Lower lobe of right lung (tissue), 2 donors: ENCODE results near the gene CYP26B1. TPM values are rescaled to one million over a fixed set of nuclear protein-coding genes. Genes with fewer than 3 reads are reported as not detected.

Experiments used
- ATAC-seq, 2 donors: fragments of 200-7000 bp; cut with Tn5 transposase; one replicate each; pipeline ENCODE4 v1.9.1; 2020 to 2022; ENCODE audit warnings: mild to moderate bottlenecking in 2 of 2, moderate library complexity in 2 of 2
- DNase-seq: peaks from one replicate; pipeline ENCODE4 v3.0.0-alpha.2; 2020
- H3K27ac ChIP-seq: fragments of 200-600 bp; one replicate; pipeline ENCODE4 v1.8.0; 2022
- H3K27me3 ChIP-seq: fragments of 200-600 bp; one replicate; pipeline ENCODE4 v1.8.0; 2022; ENCODE audit warnings: low read depth
- H3K36me3 ChIP-seq: fragments of 200-600 bp; one replicate; pipeline ENCODE4 v1.8.0; 2022; ENCODE audit warnings: mild to moderate bottlenecking
- H3K4me1 ChIP-seq: fragments of 200-600 bp; one replicate; pipeline ENCODE4 v1.8.0; 2022
- H3K4me3 ChIP-seq: fragments of 200-600 bp; one replicate; pipeline ENCODE4 v1.8.0; 2022; ENCODE audit warnings: mild to moderate bottlenecking
- H3K9me3 ChIP-seq: fragments of 200-600 bp; one replicate; pipeline ENCODE4 v1.8.0; 2022
- intact Hi-C: fragments of 100-400 bp; cut with DNase I; formaldehyde crosslinking; loops from one replicate; pipeline ENCODE4 v1.11.0; 2022
- total RNA-seq: library from RNA; stranded (reverse); fragmentation: NEBNext Ultra II Directional; extraction: Animal tissue kit (Norgen Biotek cat#: 25700); gene quantifications from one replicate; pipeline ENCODE4 v1.2.1, GENCODE V29; 2021
- TF ChIP-seq, protein P1 (sequence below): fragments of 200-600 bp; IDR thresholded peaks from one replicate; pipeline ENCODE4 v1.8.0; 2022; ENCODE audit warnings: antibody characterized with exemption, mild to moderate bottlenecking
- donor health status: DM: no; HTN: yes; CAD: no; lungs with severe emphysema.

The CYP26B1 gene
- total RNA-seq, 1 donor from 2014 or later, result 2.5 TPM

DNA sequence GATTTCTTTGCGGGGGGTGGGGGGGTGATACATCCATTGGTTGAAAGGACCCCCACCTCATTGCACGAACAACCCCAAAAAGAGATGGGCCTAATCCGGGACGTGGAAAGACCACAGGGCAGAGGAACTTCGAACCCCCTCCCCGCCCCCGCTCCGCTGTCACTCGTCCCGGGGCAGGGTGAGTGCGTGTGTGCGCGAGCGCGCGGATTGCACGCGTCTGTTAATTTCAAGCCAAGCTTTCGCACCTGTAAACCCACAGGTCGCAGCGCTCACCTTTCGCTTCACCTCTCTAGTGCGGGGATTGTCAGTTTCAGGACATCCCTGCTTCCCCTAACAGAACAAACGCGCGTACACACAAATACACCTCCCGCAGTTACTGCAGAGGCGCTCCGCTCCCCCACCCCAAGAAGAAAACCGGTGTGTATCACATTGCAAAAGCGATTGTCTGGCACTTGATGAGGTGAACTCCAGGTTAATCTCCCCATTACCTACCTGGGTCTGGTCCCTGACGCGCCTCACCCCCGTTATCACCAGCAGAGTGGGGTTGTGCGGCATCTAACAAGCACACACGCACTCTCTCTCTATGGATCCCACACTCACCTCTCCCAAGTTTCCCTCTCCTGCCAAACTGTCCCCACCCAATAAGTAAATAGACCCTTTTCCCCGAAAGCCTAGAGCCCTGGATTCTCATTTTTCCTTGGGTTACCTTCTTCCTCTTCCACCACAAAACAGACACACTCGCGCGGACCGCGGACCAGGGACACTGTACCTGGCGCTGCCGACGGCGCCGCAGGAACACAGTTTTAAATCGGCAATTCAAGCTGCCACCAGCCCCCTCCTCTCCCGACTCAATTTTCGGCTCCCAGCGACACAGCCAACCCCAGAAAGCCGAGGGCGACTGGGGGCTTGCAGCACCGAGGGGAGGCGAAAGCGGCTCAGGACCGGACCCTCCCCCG lies 1.0 kb downstream of the CYP26B1 start:
- DNase-seq (peak; percentile 30), ATAC-seq (no peak)
- no peaks in the 10 kb centered on the region for H3K36me3 ChIP-seq
- TF ChIP-seq, protein P1, sequence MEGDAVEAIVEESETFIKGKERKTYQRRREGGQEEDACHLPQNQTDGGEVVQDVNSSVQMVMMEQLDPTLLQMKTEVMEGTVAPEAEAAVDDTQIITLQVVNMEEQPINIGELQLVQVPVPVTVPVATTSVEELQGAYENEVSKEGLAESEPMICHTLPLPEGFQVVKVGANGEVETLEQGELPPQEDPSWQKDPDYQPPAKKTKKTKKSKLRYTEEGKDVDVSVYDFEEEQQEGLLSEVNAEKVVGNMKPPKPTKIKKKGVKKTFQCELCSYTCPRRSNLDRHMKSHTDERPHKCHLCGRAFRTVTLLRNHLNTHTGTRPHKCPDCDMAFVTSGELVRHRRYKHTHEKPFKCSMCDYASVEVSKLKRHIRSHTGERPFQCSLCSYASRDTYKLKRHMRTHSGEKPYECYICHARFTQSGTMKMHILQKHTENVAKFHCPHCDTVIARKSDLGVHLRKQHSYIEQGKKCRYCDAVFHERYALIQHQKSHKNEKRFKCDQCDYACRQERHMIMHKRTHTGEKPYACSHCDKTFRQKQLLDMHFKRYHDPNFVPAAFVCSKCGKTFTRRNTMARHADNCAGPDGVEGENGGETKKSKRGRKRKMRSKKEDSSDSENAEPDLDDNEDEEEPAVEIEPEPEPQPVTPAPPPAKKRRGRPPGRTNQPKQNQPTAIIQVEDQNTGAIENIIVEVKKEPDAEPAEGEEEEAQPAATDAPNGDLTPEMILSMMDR, result no peak
- H3K4me1 ChIP-seq, result peaks cover 69% of the 10 kb centered on the region
- no peaks in the 10 kb centered on the region for H3K9me3 ChIP-seq
- peak overlapping the region; percentile 58 for H3K4me3 ChIP-seq
- H3K27me3 ChIP-seq, result peaks cover 83% of the 10 kb centered on the region
- intact Hi-C loops, result no loop called here
- no peak overlapping the region for H3K27ac ChIP-seq

DNA sequence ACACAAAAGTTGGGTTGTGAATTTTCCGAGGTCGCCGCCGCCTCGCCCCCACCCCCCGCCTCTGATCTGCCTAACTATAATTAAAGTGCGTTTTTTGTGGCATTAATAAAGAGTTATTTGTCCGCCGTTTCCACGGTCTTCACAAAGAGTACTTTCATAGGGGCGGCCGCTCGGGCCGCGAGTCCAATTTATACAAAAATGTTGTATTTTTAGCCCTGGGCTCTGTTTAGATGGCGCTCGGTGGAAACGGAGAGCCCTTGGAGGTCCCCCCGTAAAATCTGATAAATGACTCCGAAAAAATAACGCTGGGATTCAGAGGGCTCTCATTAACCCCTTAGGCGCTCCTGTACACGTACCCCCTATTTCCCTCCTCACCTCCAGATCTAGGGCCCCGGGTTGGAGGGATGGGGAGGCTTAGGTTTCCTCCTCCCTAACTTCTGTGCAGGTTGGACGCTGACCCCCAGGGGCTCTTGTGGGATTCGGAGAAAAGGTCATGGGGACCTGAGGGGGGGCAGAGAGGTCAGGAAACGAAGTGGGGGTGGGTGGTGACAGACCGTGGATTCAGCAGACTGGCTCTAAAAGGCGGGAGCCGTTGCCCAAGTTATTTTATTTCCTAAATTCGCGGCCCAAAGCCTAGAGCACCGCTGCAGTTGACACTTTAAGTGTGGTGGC lies 1.9 kb downstream of the CYP26B1 start:
- H3K4me1 ChIP-seq, result peaks cover 69% of the 10 kb centered on the region
- H3K9me3 ChIP-seq, result no peaks in the 10 kb centered on the region
- no peak overlapping the region for H3K27ac ChIP-seq
- ATAC-seq, result no peak
- H3K36me3 ChIP-seq, result no peaks in the 10 kb centered on the region
- no peak for DNase-seq
- peak overlapping the region; percentile 58 for H3K4me3 ChIP-seq
- peaks cover 75% of the 10 kb centered on the region for H3K27me3 ChIP-seq
- intact Hi-C loops, result no loop called here
- TF ChIP-seq, protein P1, result no peak

DNA sequence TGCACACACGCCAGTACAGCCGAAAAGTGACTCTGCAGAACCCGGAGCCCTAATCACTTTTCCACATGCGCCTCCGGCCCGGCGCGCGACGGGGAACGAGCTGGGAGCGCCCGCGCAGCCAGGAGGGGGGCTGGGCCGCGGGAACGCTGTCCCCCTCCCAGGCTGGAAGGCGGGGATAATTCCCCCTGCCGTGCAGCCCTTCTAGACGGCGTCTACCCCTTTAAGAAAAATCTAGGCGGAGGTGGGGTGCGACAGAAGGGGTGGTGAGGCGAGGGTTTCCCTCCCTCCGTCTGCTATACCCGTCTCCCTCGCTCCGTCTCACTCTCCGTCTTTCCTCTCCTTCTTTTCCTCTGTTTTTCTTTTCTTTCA lies 2.4 kb downstream of the CYP26B1 start:
- DNase-seq (no peak), ATAC-seq (no peak)
- TF ChIP-seq, protein P1, result no peak
- intact Hi-C loops, result no loop called here
- peak overlapping the region; percentile 58 for H3K4me3 ChIP-seq
- no peaks in the 10 kb centered on the region for H3K9me3 ChIP-seq
- H3K4me1 ChIP-seq, result peaks cover 69% of the 10 kb centered on the region
- no peaks in the 10 kb centered on the region for H3K36me3 ChIP-seq
- peaks cover 71% of the 10 kb centered on the region for H3K27me3 ChIP-seq
- no peak overlapping the region for H3K27ac ChIP-seq

DNA sequence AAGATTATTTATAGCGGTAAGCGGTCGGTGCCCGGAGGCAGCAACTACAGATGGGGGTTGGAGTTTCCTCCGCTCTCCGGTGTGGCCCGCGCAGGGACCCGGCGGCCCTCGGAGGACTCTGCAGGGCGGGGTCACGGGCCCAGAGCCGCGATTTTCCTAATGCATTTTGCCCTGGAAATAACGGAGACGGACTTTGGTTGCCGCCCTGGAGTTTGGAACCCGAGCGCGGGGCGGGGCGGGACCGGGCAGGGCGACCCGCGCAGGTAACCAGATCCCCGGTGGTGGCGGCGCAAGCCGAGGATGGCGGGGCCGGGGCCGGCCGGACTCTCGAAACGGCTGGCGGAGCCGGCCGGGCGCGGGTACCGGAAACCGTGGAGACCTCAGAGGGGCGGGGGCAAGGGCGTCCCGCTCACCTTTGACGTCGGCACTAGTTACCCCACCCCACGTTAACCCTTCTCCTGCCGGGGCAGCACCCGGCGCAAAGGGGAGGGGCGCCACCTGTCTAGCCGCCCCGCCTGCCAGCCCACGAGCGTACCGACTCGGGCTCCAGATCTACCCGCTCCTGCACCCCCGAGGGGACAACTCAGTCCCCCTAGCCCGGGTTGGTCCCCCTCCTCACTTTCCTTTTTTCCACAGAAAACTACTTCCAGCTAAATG lies 2.9 kb downstream of the CYP26B1 start:
- H3K27me3 ChIP-seq, result peaks cover 67% of the 10 kb centered on the region
- no peaks in the 10 kb centered on the region for H3K36me3 ChIP-seq
- ATAC-seq, result peak; percentile 31 to 36
- no peak for DNase-seq
- no peaks in the 10 kb centered on the region for H3K9me3 ChIP-seq
- TF ChIP-seq, protein P1, result no peak
- intact Hi-C loops, result no loop called here
- H3K4me1 ChIP-seq, result peaks cover 64% of the 10 kb centered on the region
- peak overlapping the region; percentile 58 for H3K4me3 ChIP-seq
- no peak overlapping the region for H3K27ac ChIP-seq

DNA sequence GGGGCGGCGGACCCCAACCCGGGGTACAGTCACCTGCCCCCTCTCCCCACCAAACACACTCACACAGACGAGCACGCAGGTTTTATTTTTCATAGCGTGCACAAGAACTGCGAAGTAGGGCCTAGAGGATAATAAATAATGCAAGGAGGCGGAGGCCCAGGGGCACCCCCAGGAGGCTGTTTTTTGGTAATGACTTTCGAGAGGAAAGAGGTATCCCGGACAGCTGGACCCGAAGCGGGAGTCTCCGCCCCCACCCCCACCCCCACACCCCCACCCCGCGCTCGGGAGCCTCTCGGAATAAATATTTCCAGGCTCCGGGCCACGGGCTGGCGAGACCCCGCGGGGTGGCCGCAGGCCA lies 3.4 kb downstream of the CYP26B1 start:
- Histone ChIP-seq H3K4me3 (peak overlapping the region; percentile 58), H3K27me3 (peaks cover 62% of the 10 kb centered on the region), H3K9me3 (no peaks in the 10 kb centered on the region), H3K4me1 (peaks cover 59% of the 10 kb centered on the region), H3K36me3 (no peaks in the 10 kb centered on the region), H3K27ac (no peak overlapping the region)
- no peak for ATAC-seq
- DNase-seq, result no peak
- intact Hi-C loops, result no loop called here
- TF ChIP-seq, protein P1, result no peak
